Uterus (tissue), 2 donors: Measurements from ENCODE around the gene PPP1R7.

ENCODE experiments used
- POLR2A ChIP-seq, 2 donors: fragments of 450-650 bp; IDR thresholded peaks; one replicate each; pipeline ENCODE4 v1.6.1; 2016; ENCODE audit warnings: antibody characterized with exemption in 2 of 2, mild to moderate bottlenecking in 1 of 2, moderate library complexity in 1 of 2
- TF ChIP-seq, protein P1 (sequence below), 4 experiments: fragments of 200-600 bp in 2 of 4; fragments of 450-650 bp in 2 of 4; sonication (generic) in 2 of 4; IDR thresholded peaks; one replicate each; pipeline ENCODE4 v1.5.1; 2016 to 2019; ENCODE audit warnings: antibody characterized with exemption in 4 of 4, mild to moderate bottlenecking in 2 of 4, moderate library complexity in 1 of 4

DNA sequence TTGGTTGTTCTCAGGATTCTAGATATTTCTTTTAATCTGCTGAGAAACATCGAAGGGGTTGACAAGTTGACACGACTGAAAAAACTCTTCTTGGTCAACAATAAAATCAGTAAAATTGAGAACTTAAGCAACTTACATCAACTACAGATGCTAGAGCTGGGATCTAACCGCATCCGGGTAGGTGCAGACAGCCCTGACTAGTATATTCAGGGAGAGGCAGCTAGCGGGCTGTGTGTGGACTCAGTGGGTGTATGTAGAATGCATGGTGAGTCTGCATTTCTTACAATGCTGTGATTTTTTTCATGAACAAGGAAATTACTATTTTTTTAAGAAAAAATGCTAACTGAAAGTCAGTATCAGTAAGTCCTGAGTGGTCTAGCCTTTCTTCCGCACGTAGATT is 10.1 kb downstream of the PPP1R7 start:
- no peak for TF ChIP-seq POLR2A (IDR thresholded peaks at IDR 0.05)
- TF ChIP-seq, protein P1, sequence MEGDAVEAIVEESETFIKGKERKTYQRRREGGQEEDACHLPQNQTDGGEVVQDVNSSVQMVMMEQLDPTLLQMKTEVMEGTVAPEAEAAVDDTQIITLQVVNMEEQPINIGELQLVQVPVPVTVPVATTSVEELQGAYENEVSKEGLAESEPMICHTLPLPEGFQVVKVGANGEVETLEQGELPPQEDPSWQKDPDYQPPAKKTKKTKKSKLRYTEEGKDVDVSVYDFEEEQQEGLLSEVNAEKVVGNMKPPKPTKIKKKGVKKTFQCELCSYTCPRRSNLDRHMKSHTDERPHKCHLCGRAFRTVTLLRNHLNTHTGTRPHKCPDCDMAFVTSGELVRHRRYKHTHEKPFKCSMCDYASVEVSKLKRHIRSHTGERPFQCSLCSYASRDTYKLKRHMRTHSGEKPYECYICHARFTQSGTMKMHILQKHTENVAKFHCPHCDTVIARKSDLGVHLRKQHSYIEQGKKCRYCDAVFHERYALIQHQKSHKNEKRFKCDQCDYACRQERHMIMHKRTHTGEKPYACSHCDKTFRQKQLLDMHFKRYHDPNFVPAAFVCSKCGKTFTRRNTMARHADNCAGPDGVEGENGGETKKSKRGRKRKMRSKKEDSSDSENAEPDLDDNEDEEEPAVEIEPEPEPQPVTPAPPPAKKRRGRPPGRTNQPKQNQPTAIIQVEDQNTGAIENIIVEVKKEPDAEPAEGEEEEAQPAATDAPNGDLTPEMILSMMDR (IDR thresholded peaks at IDR 0.05): no peak
